ENCODE data around the gene PROKR2. TPM values are rescaled to one million over a fixed set of nuclear protein-coding genes. Genes with fewer than 3 reads are reported as not detected.
A peak's percentile ranks its signal among the peaks of the same experiment; 100 is the strongest.

Gene PROKR2
- total and polyA plus RNA-seq, 2 of the 13 experiments (the other 11 are each of a cell fraction or from before 2014, with no cell fraction given) = not detected

GRCh38 chr20:5297280-5298004, 19.3 kb downstream of the PROKR2 start (continued):
- no peak for TF ChIP-seq NFATC3 (CRISPR knock-in tag; IDR thresholded peaks at IDR 0.05)
- TF ChIP-seq MED1 (CRISPR knock-in tag; IDR thresholded peaks at IDR 0.05) = peak; percentile 39; the same call in 1 of the 2 replicates
- TF ChIP-seq FOXO1 (CRISPR knock-in tag; IDR thresholded peaks at IDR 0.05) = no peak
- TF ChIP-seq ZNF569 (CRISPR knock-in tag; IDR thresholded peaks at IDR 0.05; ENCODE audit: borderline replicate concordance) = no peak
- TF ChIP-seq PPARG (CRISPR knock-in tag; conservative IDR thresholded peaks at IDR 0.05) = 0 out of 2 replicates have a peak, but pooled peaks have one; percentile 13
- 0 out of 2 replicates have a peak, but pooled peaks have one; percentile 40 for TF ChIP-seq MEF2D (CRISPR knock-in tag; IDR thresholded peaks at IDR 0.05)
- no peak for TF ChIP-seq CBX5 (CRISPR knock-in tag; IDR thresholded peaks at IDR 0.05; ENCODE audit: borderline replicate concordance)
- TF ChIP-seq LRRFIP1 (CRISPR knock-in tag; conservative IDR thresholded peaks at IDR 0.05) = no peak
- peak; percentile 27; the same call in 1 of the 2 replicates for TF ChIP-seq GMEB1 (CRISPR knock-in tag; IDR thresholded peaks at IDR 0.05; ENCODE audit: borderline replicate concordance)
- no peak for TF ChIP-seq EED (CRISPR knock-in tag; IDR thresholded peaks at IDR 0.05)
- TF ChIP-seq ZNF136 (CRISPR knock-in tag; IDR thresholded peaks at IDR 0.05; ENCODE audit: low read depth) = 0 out of 2 replicates have a peak, but pooled peaks have one; percentile 34
- no peak for TF ChIP-seq GFI1 (CRISPR knock-in tag; IDR thresholded peaks at IDR 0.05; ENCODE audit: borderline replicate concordance)
- TF ChIP-seq ZNF713 (CRISPR knock-in tag; IDR thresholded peaks at IDR 0.05) = no peak
- TF ChIP-seq ATM (IDR thresholded peaks at IDR 0.05; ENCODE audit: borderline replicate concordance) = no peak
- no peak for TF ChIP-seq UBTF (CRISPR knock-in tag; IDR thresholded peaks at IDR 0.05)
- TF ChIP-seq CENPBD1 (CRISPR knock-in tag; IDR thresholded peaks at IDR 0.05; ENCODE audit: borderline replicate concordance, low read depth) = no peak
- TF ChIP-seq ZNF839 (CRISPR knock-in tag; IDR thresholded peaks at IDR 0.05; ENCODE audit: borderline replicate concordance) = no peak
- no peak for TF ChIP-seq ZMYM2 (CRISPR knock-in tag; IDR thresholded peaks at IDR 0.05)
- 0 out of 2 replicates have a peak, but pooled peaks have one; percentile 41 for TF ChIP-seq RBAK (CRISPR knock-in tag; IDR thresholded peaks at IDR 0.05)
- no peak for TF ChIP-seq ZMAT5 (CRISPR knock-in tag; IDR thresholded peaks at IDR 0.05; ENCODE audit: borderline replicate concordance, low read depth)
- peak; percentile 99 for TF ChIP-seq TGIF2 (CRISPR knock-in tag; IDR thresholded peaks at IDR 0.05)
- peak; percentile 94; the same call in 2 of the 3 replicates for TF ChIP-seq MXI1 (IDR thresholded peaks at IDR 0.05; ENCODE audit: borderline replicate concordance, low read depth, low read length)
- no peak for TF ChIP-seq ZNF678 (CRISPR knock-in tag; IDR thresholded peaks at IDR 0.05)
